Measurements from ENCODE around the gene SFXN1. TPM values are rescaled to one million over a fixed set of nuclear protein-coding genes. Genes with fewer than 3 reads are reported as not detected.

The SFXN1 gene
- total RNA-seq, 1 donor from 2014 or later = 34.5 TPM

- intact Hi-C loops (cut with DNase I) = loop anchor here (10.0 kb wide), 1 partner anchor 1050 kb away; no protein-coding TSS in a partner anchor
Observed at GRCh38 chr5:175464074-175464941, 14.1 kb upstream of the SFXN1 start.

GRCh38 chr5:175464942-175465233 lies 13.5 kb upstream of the SFXN1 start:
- no peak for DNase-seq (ENCODE audit: missing footprints)
- no peak for ATAC-seq
- intact Hi-C loops (cut with DNase I) = loop anchor here (10.0 kb wide), 1 partner anchor 1050 kb away; no protein-coding TSS in a partner anchor

More at GRCh38 chr5:175464074-175464941, 14.1 kb upstream of the SFXN1 start:
- ATAC-seq = no peak
- no peak for DNase-seq (ENCODE audit: missing footprints)

- intact Hi-C loops (cut with DNase I) = loop anchor here (10.0 kb wide), 1 partner anchor 1050 kb away; no protein-coding TSS in a partner anchor
- ATAC-seq (no peak), DNase-seq (ENCODE audit: missing footprints) (no peak)
Observed at GRCh38 chr5:175465282-175465681, 13.1 kb upstream of the SFXN1 start.

- intact Hi-C loops (cut with DNase I) = loop anchor here (10.0 kb wide), 1 partner anchor 1052 kb away; no protein-coding TSS in a partner anchor
- DNase-seq (ENCODE audit: missing footprints) = peak; percentile 72
- peak; percentile 92 for ATAC-seq
Observed at GRCh38 chr5:175466700-175467318, 11.6 kb upstream of the SFXN1 start.

GRCh38 chr5:175467983-175468690 lies 10.2 kb upstream of the SFXN1 start:
- intact Hi-C loops (cut with DNase I) = loop anchor here (10.0 kb wide), 1 partner anchor 1053 kb away; no protein-coding TSS in a partner anchor

GRCh38 chr5:175468892-175469291 lies 9.5 kb upstream of the SFXN1 start:
- ATAC-seq (no peak), DNase-seq (ENCODE audit: missing footprints) (no peak)
- intact Hi-C loops (cut with DNase I) = loop anchor here (10.0 kb wide), 1 partner anchor 1054 kb away; no protein-coding TSS in a partner anchor

More at GRCh38 chr5:175467983-175468690, 10.2 kb upstream of the SFXN1 start:
- ATAC-seq = no peak
- DNase-seq (ENCODE audit: missing footprints) = no peak

GRCh38 chr5:175469916-175470315 lies 8.4 kb upstream of the SFXN1 start:
- DNase-seq (ENCODE audit: missing footprints) = no peak
- intact Hi-C loops (cut with DNase I) = loop anchor here (10.0 kb wide), 1 partner anchor 1055 kb away; no protein-coding TSS in a partner anchor
- ATAC-seq = no peak

- ATAC-seq = no peak
- DNase-seq (ENCODE audit: missing footprints) = no peak
- intact Hi-C loops (cut with DNase I) = no loop called here
Observed at GRCh38 chr5:175470781-175471180, 7.6 kb upstream of the SFXN1 start.

- ATAC-seq = no peak
- no peak for DNase-seq (ENCODE audit: missing footprints)
- intact Hi-C loops (cut with DNase I) = no loop called here
Observed at GRCh38 chr5:175471196-175471595, 7.2 kb upstream of the SFXN1 start.

- no peak for ATAC-seq
- DNase-seq (ENCODE audit: missing footprints) = no peak
- intact Hi-C loops (cut with DNase I) = no loop called here
Observed at GRCh38 chr5:175471628-175472027, 6.7 kb upstream of the SFXN1 start.

GRCh38 chr5:175472378-175472777 lies 6.0 kb upstream of the SFXN1 start:
- DNase-seq (ENCODE audit: missing footprints) (no peak), ATAC-seq (no peak)
- intact Hi-C loops (cut with DNase I) = no loop called here

GRCh38 chr5:175475248-175475647 lies 3.1 kb upstream of the SFXN1 start:
- no peak for ATAC-seq
- no peak for DNase-seq (ENCODE audit: missing footprints)
- intact Hi-C loops (cut with DNase I) = no loop called here

- ATAC-seq = no peak
- DNase-seq (ENCODE audit: missing footprints) = no peak
- intact Hi-C loops (cut with DNase I) = no loop called here
Observed at GRCh38 chr5:175477440-175477839, 920 bp upstream of the SFXN1 start.

- ATAC-seq (no peak), DNase-seq (ENCODE audit: missing footprints) (no peak)
- intact Hi-C loops (cut with DNase I) = no loop called here
Observed at GRCh38 chr5:175478008-175478383, 364 bp upstream of the SFXN1 start.

- intact Hi-C loops (cut with DNase I) = no loop called here
- no peak for DNase-seq (ENCODE audit: missing footprints)
- ATAC-seq = no peak
Observed at GRCh38 chr5:175479125-175479881, 943 bp downstream of the SFXN1 start.

- no peak for ATAC-seq
- no peak for DNase-seq (ENCODE audit: missing footprints)
- intact Hi-C loops (cut with DNase I) = no loop called here
Observed at GRCh38 chr5:175483337-175483736, 5.0 kb downstream of the SFXN1 start.

- DNase-seq (ENCODE audit: missing footprints) (no peak), ATAC-seq (no peak)
- intact Hi-C loops (cut with DNase I) = no loop called here
Observed at GRCh38 chr5:175484322-175484721, 6.0 kb downstream of the SFXN1 start.

GRCh38 chr5:175484829-175485228 lies 6.5 kb downstream of the SFXN1 start:
- intact Hi-C loops (cut with DNase I) = no loop called here
- no peak for ATAC-seq
- DNase-seq (ENCODE audit: missing footprints) = no peak

- intact Hi-C loops (cut with DNase I) = no loop called here
- ATAC-seq (no peak), DNase-seq (ENCODE audit: missing footprints) (no peak)
Observed at GRCh38 chr5:175485631-175486030, 7.3 kb downstream of the SFXN1 start.

All from Right ventricle myocardium inferior (tissue), 1 donor.